ENCODE results near the gene CTAGE4.
"Not testable (repeated sequence)": the region's sequence is repeated elsewhere in the genome, so short reads cannot be mapped to it uniquely, and the experiment has no call there.

Gene CTAGE4

DNA sequence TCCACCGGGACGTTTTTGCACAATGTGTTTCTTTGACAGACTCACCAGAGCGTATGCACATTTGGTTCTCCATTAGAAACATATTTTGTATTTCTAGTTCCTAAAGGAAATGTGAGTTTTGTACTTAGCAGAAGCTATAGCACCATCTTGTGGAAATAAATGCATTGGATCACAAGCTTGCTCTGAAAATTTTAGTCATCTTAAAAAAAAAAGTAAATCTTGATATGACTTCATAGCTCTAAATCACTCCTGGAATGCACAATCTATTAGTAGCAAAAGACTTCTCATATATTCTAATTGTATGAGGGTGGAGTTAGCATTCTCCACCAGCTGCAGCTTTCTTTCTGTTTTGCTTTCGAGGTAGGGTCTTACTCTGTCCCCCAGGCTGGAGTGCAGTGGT is 35.9 kb downstream of the CTAGE4 start:
- DNase-seq = not testable (repeated sequence)

DNA sequence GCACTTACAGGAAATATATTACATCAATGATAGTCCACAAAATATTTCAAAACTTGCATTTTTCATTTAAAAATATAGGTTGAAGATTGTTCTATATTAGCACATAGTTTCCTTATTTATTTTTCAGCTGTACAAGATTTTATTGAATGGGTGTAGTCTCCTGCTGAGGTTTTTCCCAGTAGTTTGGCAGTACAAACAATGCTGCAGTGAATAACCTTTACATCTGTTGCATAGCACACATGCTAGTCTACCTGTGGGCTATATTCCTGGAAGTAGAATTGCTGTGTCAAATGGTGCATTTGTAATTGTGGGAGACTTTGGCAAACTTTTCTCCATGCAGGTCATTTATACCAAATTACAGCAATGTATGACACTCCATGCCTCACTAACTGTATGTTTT is 37.3 kb downstream of the CTAGE4 start:
- not testable (repeated sequence) for DNase-seq

DNA sequence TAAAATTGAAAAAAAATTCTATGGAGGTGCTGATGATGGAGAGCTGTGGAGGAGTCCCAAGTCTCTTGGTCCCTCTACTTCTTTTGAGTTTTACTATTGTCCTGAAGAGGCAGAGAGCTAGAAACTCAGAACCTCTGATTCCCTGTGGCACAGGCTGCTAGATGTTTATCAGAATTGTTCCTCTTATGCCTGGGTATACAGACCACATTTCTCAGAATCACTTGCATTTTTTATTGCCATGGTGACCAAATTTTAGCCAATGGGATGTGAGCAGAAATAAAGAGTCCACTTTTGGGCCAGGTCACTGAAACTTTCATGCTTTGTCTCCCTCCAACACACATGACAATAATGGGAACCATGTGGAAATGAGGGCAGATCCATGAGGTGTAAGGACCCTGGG is 40.4 kb downstream of the CTAGE4 start:
- not testable (repeated sequence) for DNase-seq

DNA sequence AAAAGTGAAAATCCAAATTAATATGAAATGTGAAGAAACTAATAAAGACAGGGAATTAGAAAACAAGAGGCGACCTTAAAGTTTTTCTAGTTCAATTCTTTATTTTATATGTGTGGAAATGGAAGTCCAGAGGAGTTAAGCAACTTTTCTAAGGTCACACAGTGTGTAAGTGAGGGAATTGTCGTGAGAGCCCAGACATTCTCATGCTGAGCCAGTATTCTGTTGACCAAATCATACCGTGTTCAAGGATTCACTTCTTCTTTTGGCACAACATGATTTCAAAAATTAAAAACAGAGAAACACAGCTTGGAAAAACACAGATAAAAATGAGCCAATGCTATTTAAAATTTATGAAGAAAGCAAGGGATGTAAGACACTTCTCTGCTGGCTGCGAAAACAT is 43.6 kb downstream of the CTAGE4 start:
- not testable (repeated sequence) for DNase-seq

DNA sequence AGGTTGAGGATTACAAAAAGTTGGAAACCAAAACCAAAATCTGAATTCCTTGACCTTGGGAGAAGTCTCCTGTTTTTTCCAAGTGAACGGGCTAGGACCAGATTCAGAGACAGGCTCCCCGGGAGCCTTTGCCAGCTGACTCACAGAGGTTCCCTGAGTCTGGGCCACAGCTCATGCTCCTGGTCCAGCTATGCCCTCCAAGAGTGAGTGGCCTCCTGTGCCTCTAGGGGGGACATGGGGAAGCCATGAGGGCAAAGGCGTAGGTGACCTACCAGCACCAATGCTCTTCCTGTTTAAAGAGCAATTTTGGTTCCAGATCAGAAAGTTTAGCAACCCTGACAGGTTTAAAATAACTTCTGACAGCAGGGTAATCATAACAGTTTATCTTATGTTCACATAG is 45.5 kb downstream of the CTAGE4 start:
- DNase-seq = not testable (repeated sequence)

DNA sequence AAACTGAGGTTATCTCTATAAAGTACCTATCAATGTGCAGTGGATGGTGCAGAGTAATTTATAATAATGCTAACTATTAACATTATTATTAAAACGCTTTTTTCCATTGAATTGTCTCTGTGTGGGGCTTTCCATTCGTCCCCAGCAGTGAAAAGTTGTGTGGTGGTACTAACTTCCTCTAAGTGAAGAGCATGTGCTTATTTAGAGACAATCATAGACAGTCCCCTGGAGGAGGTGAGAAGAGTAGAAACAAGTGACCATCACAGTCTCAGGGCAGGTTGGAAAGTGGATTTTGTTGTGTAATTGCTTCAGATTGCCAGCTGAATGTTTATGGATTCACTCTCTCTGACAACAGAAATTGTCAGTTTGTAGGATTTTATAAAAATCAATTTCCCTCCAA is 47.8 kb downstream of the CTAGE4 start:
- DNase-seq = not testable (repeated sequence)

DNA sequence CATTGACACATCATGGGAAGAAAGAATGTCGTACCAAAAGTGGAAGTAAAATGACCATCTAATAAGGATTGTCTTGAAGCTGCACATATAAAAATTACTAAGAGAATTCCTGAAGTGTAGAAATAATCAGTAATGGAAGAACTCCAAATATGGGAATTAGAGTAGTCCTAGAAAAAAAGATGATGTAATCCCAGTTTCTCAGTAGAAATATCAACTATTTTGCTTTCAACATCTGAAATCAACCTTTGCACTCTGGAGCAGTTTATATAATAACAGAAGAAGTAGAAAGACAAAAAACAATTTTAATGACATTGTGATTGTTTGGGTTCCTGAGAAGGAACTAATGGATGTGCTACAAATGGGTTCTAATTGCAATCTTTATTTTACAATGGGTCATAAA is 49.8 kb downstream of the CTAGE4 start:
- DNase-seq = not testable (repeated sequence)
